Measurements from ENCODE around the gene MELK.

The MELK gene

GRCh38 chr9:36676778-36677485 lies 104.2 kb downstream of the MELK start:
- no peak for DNase-seq

- DNase-seq, result no peak
These were observed 104.9 kb downstream of the MELK start for GRCh38 chr9:36677611-36678010.

- DNase-seq, result no peak
These were observed 107.0 kb downstream of the MELK start for GRCh38 chr9:36679710-36680109.

GRCh38 chr9:36686471-36686870 lies 113.8 kb downstream of the MELK start:
- no peak for DNase-seq

GRCh38 chr9:36690412-36691168 lies 117.9 kb downstream of the MELK start:
- DNase-seq, result no peak

- no peak for DNase-seq
These were observed 119.0 kb downstream of the MELK start for GRCh38 chr9:36691671-36692070.

GRCh38 chr9:36698984-36699383 lies 126.3 kb downstream of the MELK start:
- no peak for DNase-seq

GRCh38 chr9:36704148-36704547 lies 131.5 kb downstream of the MELK start:
- DNase-seq, result no peak

- no peak for DNase-seq
These were observed 141.1 kb downstream of the MELK start for GRCh38 chr9:36713515-36714490.

GRCh38 chr9:36716496-36716895 lies 143.8 kb downstream of the MELK start:
- DNase-seq, result no peak

GRCh38 chr9:36717276-36717675 lies 144.6 kb downstream of the MELK start:
- DNase-seq, result no peak

- DNase-seq, result no peak
These were observed 145.9 kb downstream of the MELK start for GRCh38 chr9:36718612-36719011.

GRCh38 chr9:36720043-36720442 lies 147.3 kb downstream of the MELK start:
- no peak for DNase-seq

GRCh38 chr9:36721846-36722588 lies 149.3 kb downstream of the MELK start:
- no peak for DNase-seq

- DNase-seq, result no peak
These were observed 153.2 kb downstream of the MELK start for GRCh38 chr9:36725777-36726356.

Measured in central memory CD4-positive, alpha-beta T cell (primary cell).